Measurements from ENCODE around the gene COL6A6. TPM values are rescaled to one million over a fixed set of nuclear protein-coding genes. Genes with fewer than 3 reads are reported as not detected.

Gene COL6A6
- total RNA-seq, 2 experiments from 2014 or later: not detected

DNA sequence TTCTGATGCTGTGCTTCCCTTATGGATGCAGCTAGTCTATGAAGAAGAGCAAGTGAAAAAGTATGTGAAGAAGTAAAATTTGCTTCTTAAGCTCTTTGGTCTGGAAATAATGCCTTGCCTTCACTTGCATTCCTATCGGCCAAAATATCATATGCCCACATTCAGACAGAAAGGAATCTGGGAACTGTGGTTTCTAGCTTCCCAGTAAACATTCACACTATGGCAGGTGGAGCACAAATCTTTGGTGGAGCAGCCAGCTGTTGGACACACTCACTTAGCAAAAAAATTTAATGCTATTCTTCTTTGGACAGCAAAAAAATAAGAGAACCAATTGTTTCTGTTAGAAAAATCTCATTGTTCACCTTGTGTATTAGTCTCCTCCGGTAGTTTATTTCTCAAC is 12.3 kb upstream of the COL6A6 start:
- ChIA-PET POLR2A (no interaction called here), CTCF (no interaction called here)
- Histone ChIP-seq H3K4me3 (ENCODE audit: low read length) (no peak overlapping the region), H3K9me3 (ENCODE audit: control insufficient read depth in 1 of 2, insufficient read depth in 1 of 2, low read length in 2 of 2) (no peaks in the 10 kb centered on the region), H3K36me3 (ENCODE audit: insufficient read depth, low read length) (no peaks in the 10 kb centered on the region), H3K4me1 (ENCODE audit: insufficient read depth, low read length) (no peaks in the 10 kb centered on the region), H3K27ac (ENCODE audit: low read depth in 1 of 2, low read length in 2 of 2) (no peak overlapping the region), H3K27me3 (ENCODE audit: control insufficient read depth in 1 of 2, insufficient read depth in 2 of 2, low read length in 2 of 2) (peaks cover 8 to 12% of the 10 kb centered on the region in 2 experiments)
- DNase-seq: no peak
- peaks cover 58% of the 10 kb centered on the region for H3K27me3 Mint-ChIP-seq
- H3K27ac Mint-ChIP-seq: no peak overlapping the region
- H3K4me3 Mint-ChIP-seq: no peak overlapping the region
- TF ChIP-seq, protein P1, sequence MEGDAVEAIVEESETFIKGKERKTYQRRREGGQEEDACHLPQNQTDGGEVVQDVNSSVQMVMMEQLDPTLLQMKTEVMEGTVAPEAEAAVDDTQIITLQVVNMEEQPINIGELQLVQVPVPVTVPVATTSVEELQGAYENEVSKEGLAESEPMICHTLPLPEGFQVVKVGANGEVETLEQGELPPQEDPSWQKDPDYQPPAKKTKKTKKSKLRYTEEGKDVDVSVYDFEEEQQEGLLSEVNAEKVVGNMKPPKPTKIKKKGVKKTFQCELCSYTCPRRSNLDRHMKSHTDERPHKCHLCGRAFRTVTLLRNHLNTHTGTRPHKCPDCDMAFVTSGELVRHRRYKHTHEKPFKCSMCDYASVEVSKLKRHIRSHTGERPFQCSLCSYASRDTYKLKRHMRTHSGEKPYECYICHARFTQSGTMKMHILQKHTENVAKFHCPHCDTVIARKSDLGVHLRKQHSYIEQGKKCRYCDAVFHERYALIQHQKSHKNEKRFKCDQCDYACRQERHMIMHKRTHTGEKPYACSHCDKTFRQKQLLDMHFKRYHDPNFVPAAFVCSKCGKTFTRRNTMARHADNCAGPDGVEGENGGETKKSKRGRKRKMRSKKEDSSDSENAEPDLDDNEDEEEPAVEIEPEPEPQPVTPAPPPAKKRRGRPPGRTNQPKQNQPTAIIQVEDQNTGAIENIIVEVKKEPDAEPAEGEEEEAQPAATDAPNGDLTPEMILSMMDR (IDR thresholded peaks at IDR 0.05): no peak
- ATAC-seq (ENCODE audit: poor library complexity): no peak
- no peaks in the 10 kb centered on the region for H3K36me3 Mint-ChIP-seq (ENCODE audit: low read depth)
- intact Hi-C loops (cut with DNase I, micrococcal nuclease): no loop called here
- no peaks in the 10 kb centered on the region for H3K9me3 Mint-ChIP-seq
- no peaks in the 10 kb centered on the region for H3K4me1 Mint-ChIP-seq (ENCODE audit: low read depth)

- H3K4me1 Mint-ChIP-seq (ENCODE audit: low read depth): no peaks in the 10 kb centered on the region
- ATAC-seq (ENCODE audit: poor library complexity): no peak
- no peak overlapping the region for H3K27ac Mint-ChIP-seq
- Histone ChIP-seq H3K9me3 (ENCODE audit: control insufficient read depth in 1 of 2, insufficient read depth in 1 of 2, low read length in 2 of 2) (no peaks in the 10 kb centered on the region), H3K27me3 (ENCODE audit: control insufficient read depth in 1 of 2, insufficient read depth in 2 of 2, low read length in 2 of 2) (peaks cover 8 to 12% of the 10 kb centered on the region in 2 experiments), H3K4me1 (ENCODE audit: insufficient read depth, low read length) (no peaks in the 10 kb centered on the region), H3K36me3 (ENCODE audit: insufficient read depth, low read length) (no peaks in the 10 kb centered on the region), H3K27ac (ENCODE audit: low read depth in 1 of 2, low read length in 2 of 2) (no peak overlapping the region), H3K4me3 (ENCODE audit: low read length) (no peak overlapping the region)
- H3K27me3 Mint-ChIP-seq: peaks cover 69% of the 10 kb centered on the region
- no peaks in the 10 kb centered on the region for H3K36me3 Mint-ChIP-seq (ENCODE audit: low read depth)
- intact Hi-C loops (cut with DNase I, micrococcal nuclease): no loop called here
- POLR2A ChIA-PET: no interaction called here
- no peak overlapping the region for H3K4me3 Mint-ChIP-seq
- TF ChIP-seq, protein P1 (IDR thresholded peaks at IDR 0.05): no peak
- H3K9me3 Mint-ChIP-seq: no peaks in the 10 kb centered on the region
- no peak for DNase-seq
- CTCF ChIA-PET: no interaction called here
These were observed 10.9 kb upstream of the COL6A6 start for GRCh38 chr3:130506031-130506430.

DNA sequence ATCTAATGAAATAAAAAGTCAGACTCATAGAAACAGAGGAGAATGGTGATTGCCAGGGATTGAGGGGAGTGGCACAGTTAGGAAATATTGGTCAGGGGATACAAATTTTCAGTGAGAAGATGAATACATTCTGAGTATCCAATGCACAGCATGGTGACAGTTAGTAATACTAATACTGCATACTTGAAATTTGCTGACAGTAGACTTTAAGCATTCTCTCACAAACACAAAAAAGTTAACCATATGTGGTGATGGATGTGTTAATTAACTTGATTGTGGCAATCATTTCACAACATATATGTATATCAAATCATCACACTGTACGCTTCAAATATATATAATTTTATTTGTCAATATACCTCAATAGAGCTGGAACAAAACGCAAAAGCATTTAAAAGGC is 9.2 kb upstream of the COL6A6 start:
- H3K36me3 Mint-ChIP-seq (ENCODE audit: low read depth): no peaks in the 10 kb centered on the region
- H3K27me3 Mint-ChIP-seq: peaks cover 78% of the 10 kb centered on the region
- H3K4me1 Mint-ChIP-seq (ENCODE audit: low read depth): no peaks in the 10 kb centered on the region
- ChIA-PET CTCF (no interaction called here), POLR2A (no interaction called here)
- peaks cover 8 to 12% of the 10 kb centered on the region in 2 experiments for H3K27me3 ChIP-seq (ENCODE audit: control insufficient read depth in 1 of 2, insufficient read depth in 2 of 2, low read length in 2 of 2)
- DNase-seq (no peak), ATAC-seq (ENCODE audit: poor library complexity) (no peak)
- no peaks in the 10 kb centered on the region for H3K9me3 ChIP-seq (ENCODE audit: control insufficient read depth in 1 of 2, insufficient read depth in 1 of 2, low read length in 2 of 2)
- intact Hi-C loops (cut with DNase I, micrococcal nuclease): no loop called here
- H3K4me3 Mint-ChIP-seq: no peak overlapping the region
- H3K9me3 Mint-ChIP-seq: no peaks in the 10 kb centered on the region
- H3K27ac ChIP-seq (ENCODE audit: low read depth in 1 of 2, low read length in 2 of 2): no peak overlapping the region
- no peaks in the 10 kb centered on the region for H3K4me1 ChIP-seq (ENCODE audit: insufficient read depth, low read length)
- H3K4me3 ChIP-seq (ENCODE audit: low read length): no peak overlapping the region
- H3K27ac Mint-ChIP-seq: no peak overlapping the region
- no peaks in the 10 kb centered on the region for H3K36me3 ChIP-seq (ENCODE audit: insufficient read depth, low read length)
- TF ChIP-seq, protein P1 (IDR thresholded peaks at IDR 0.05): no peak
